K562 (cell line): ENCODE results near the gene FZD4. TPM values are rescaled to one million over a fixed set of nuclear protein-coding genes. Genes with fewer than 3 reads are reported as not detected.
A peak's percentile ranks its signal among the peaks of the same experiment; 100 is the strongest.

Source experiments
- ATAC-seq: fragments of 200-7000 bp; cut with Tn5 transposase; 3 replicates; pipeline ENCODE4 v1.9.1; 2020; ENCODE audit warnings: moderate library complexity
- BruUV-seq: library from RNA; stranded (reverse); fragments of 400-500 nt; replicated peaks from 2 replicates; lab custom pipeline; 2021; lab: Mats Ljungman, UMichigan
- CTCF ChIA-PET: fragments of 300-600 bp; formaldehyde crosslinking; extraction: SDS; loops from one replicate; lab custom pipeline; 2021; ENCODE audit warnings: low intra/inter-chr PET ratio; lab: Yijun Ruan, JAX
- POLR2A ChIA-PET: fragments of 300-600, 350-650 bp; sonication (Branson Sonifier 250); formaldehyde crosslinking; extraction: SDS; loops from one replicate; lab custom pipeline; 2021; ENCODE audit warnings: antibody characterized with exemption, inconsistent platforms; lab: Yijun Ruan, JAX
- DNase-seq, 4 experiments: peaks; one replicate each; pipeline versions ENCODE4 v3.0.0 to v3.0.0-alpha.2; 2011 to 2018; ENCODE audit warnings: low spot score in 3 of 4, mixed read lengths in 3 of 4; ENCODE audit errors: extremely low read depth in 1 of 4
- FAIRE-seq: peaks from 2 replicates; lab custom pipeline; 2011; peaks lifted over from hg19 to GRCh38; lab: Jason Lieb, UNC
- H2AFZ ChIP-seq: 2 replicates; pipeline ENCODE4 v1.6.0; 2011; ENCODE audit warnings: low read depth, low read length, control low read depth, inconsistent platforms
- H3K27ac ChIP-seq: fragments of 200-600 bp; 3 replicates; pipeline ENCODE4 v1.8.0; 2011; ENCODE audit warnings: low read depth, mild to moderate bottlenecking, control low read depth, inconsistent platforms, low read length, moderate library complexity, mixed read lengths; ENCODE audit errors: extremely low read depth
- H3K27me3 ChIP-seq, 2 experiments: fragments of 300-600 bp in 1 of 2; 2 replicates in 1 of 2; 3 replicates in 1 of 2; pipeline versions ENCODE4 v1.6.0 to v1.8.0; 2011; ENCODE audit warnings: inconsistent platforms in 2 of 2, low read length in 2 of 2, mild to moderate bottlenecking in 1 of 2, mixed read lengths in 1 of 2, moderate library complexity in 1 of 2; ENCODE audit not compliant: control insufficient read depth in 2 of 2, insufficient read depth in 2 of 2
- H3K36me3 ChIP-seq: fragments of 300-600 bp; 3 replicates; pipeline ENCODE4 v1.8.0; 2011; ENCODE audit warnings: mild to moderate bottlenecking, low read length, inconsistent platforms; ENCODE audit not compliant: control insufficient read depth, insufficient read depth
- H3K4me1 ChIP-seq, 2 experiments: fragments of 200-600 bp in 1 of 2; replicated peaks in 1 of 2; 2 replicates in 1 of 2; 3 replicates in 1 of 2; pipeline versions ENCODE4 v1.5.1 to v1.8.0; 2011; ENCODE audit warnings: inconsistent platforms in 2 of 2, low read length in 2 of 2, mild to moderate bottlenecking in 1 of 2, mixed read lengths in 1 of 2, moderate library complexity in 1 of 2; ENCODE audit not compliant: control insufficient read depth in 2 of 2, insufficient read depth in 2 of 2
- H3K4me2 ChIP-seq: 2 replicates; pipeline ENCODE4 v1.6.1; 2011; ENCODE audit warnings: low read length, control low read depth, inconsistent platforms, mixed read lengths; ENCODE audit not compliant: insufficient read depth
- H3K4me3 ChIP-seq: fragments of 200-600 bp; sonication (generic), shearing (Covaris generic); 2 replicates; pipeline ENCODE4 v1.5.1; 2016; ENCODE audit warnings: control low read depth, inconsistent platforms
- H3K79me2 ChIP-seq: fragments of 200-600 bp; 3 replicates; pipeline ENCODE4 v1.8.0; 2011; ENCODE audit warnings: low read length, inconsistent platforms; ENCODE audit not compliant: control insufficient read depth, insufficient read depth
- H3K9ac ChIP-seq, 2 experiments: 2 replicates each; pipeline versions ENCODE4 v1.6.0 to v1.6.1; 2011; ENCODE audit warnings: low read depth in 2 of 2, low read length in 2 of 2, control low read depth in 1 of 2, inconsistent platforms in 1 of 2, mild to moderate bottlenecking in 1 of 2, mixed read lengths in 1 of 2; ENCODE audit not compliant: insufficient read depth in 1 of 2
- H3K9me1 ChIP-seq: one replicate; pipeline ENCODE4 v1.6.0; 2011; ENCODE audit warnings: inconsistent platforms, mild to moderate bottlenecking, low read length, moderate library complexity; ENCODE audit not compliant: control insufficient read depth, insufficient read depth
- H3K9me3 ChIP-seq: replicated peaks from 2 replicates; pipeline ENCODE4 v1.5.1; 2011; ENCODE audit warnings: low read depth, low read length, inconsistent platforms; ENCODE audit not compliant: control insufficient read depth, insufficient read depth
- H4K20me1 ChIP-seq: replicated peaks from 2 replicates; pipeline ENCODE4 v1.6.1; 2011; ENCODE audit warnings: low read length, inconsistent platforms, mixed read lengths; ENCODE audit not compliant: control insufficient read depth, insufficient read depth
- CAMTA2 ChIP-seq: fragments of 250-450 bp; sonication (Bioruptor Pico); conservative IDR thresholded peaks from 2 replicates; pipeline ENCODE4 v1.5.1; 2022
- ETS1 ChIP-seq: conservative IDR thresholded peaks from 2 replicates; pipeline ENCODE4 v1.6.1; 2011; ENCODE audit warnings: low read depth, mild to moderate bottlenecking, low read length; ENCODE audit not compliant: control insufficient read depth
- HEY1 ChIP-seq: fragments of 250-450 bp; sonication (Bioruptor Pico); IDR thresholded peaks from 2 replicates; pipeline ENCODE4 v1.5.0; 2020; ENCODE audit warnings: mild to moderate bottlenecking, moderate library complexity, borderline replicate concordance
- HMG20A ChIP-seq: fragments of 450-650 bp; formaldehyde crosslinking; conservative IDR thresholded peaks from 2 replicates; pipeline ENCODE4 v1.4.0; 2020; ENCODE audit warnings: mild to moderate bottlenecking, mixed read lengths
- HNRNPLL ChIP-seq: fragments of 200-400 bp; formaldehyde crosslinking; IDR thresholded peaks from 2 replicates; pipeline ENCODE4 v1.6.1; 2017; ENCODE audit warnings: low read length, low read depth, mild to moderate bottlenecking; ENCODE audit not compliant: poor library complexity, severe bottlenecking
- MED1 ChIP-seq: sonication (generic); formaldehyde crosslinking; IDR thresholded peaks from 2 replicates; pipeline ENCODE4 v1.8.1; 2023; ENCODE audit warnings: missing genetic modification reagents, borderline replicate concordance
- PURB ChIP-seq: sonication (generic); formaldehyde crosslinking; IDR thresholded peaks from 2 replicates; pipeline ENCODE4 v1.9.0; 2021; ENCODE audit warnings: low read depth, mild to moderate bottlenecking, missing genetic modification reagents
- RBM17 ChIP-seq: fragments of 200-400 bp; formaldehyde crosslinking; IDR thresholded peaks from 2 replicates; pipeline ENCODE4 v1.6.1; 2017; ENCODE audit warnings: low read depth, mild to moderate bottlenecking, low read length, borderline replicate concordance
- RCOR1 ChIP-seq, 2 experiments: IDR thresholded peaks; 2 replicates each; pipeline ENCODE4 v1.6.1; 2012; ENCODE audit warnings: low read depth in 2 of 2, low read length in 2 of 2, borderline replicate concordance in 1 of 2, improper control_type of control experiment in 1 of 2
- RFX5 ChIP-seq: IDR thresholded peaks from 2 replicates; pipeline ENCODE4 v1.6.1; 2011; ENCODE audit warnings: low read depth, mild to moderate bottlenecking, improper control_type of control experiment, low read length
- TRIM28 ChIP-seq: fragments of 450-650 bp; IDR thresholded peaks from 2 replicates; pipeline ENCODE4 v1.6.1; 2017
- USF1 ChIP-seq: sonication (generic); formaldehyde crosslinking; IDR thresholded peaks from 2 replicates; pipeline ENCODE4 v1.9.0; 2022; ENCODE audit warnings: mild to moderate bottlenecking, missing genetic modification reagents
- WHSC1 ChIP-seq: IDR thresholded peaks from one replicate; pipeline ENCODE4 v1.6.1; 2012; ENCODE audit warnings: low read length, control low read depth, inconsistent platforms
- ZC3H11A ChIP-seq: IDR thresholded peaks from 2 replicates; pipeline ENCODE4 v1.6.1; 2012; ENCODE audit warnings: low read depth, low read length, improper control_type of control experiment
- ZNF77 ChIP-seq: fragments of 250-450 bp; sonication (Bioruptor Pico); IDR thresholded peaks from 2 replicates; pipeline ENCODE4 v1.5.0; 2020
- ZNF785 ChIP-seq: fragments of 250-450 bp; sonication (Bioruptor Pico); IDR thresholded peaks from 2 replicates; pipeline ENCODE4 v1.4.0; 2020; ENCODE audit warnings: mild to moderate bottlenecking
- WGBS: fragments of 100-300 bp; shearing (Covaris generic); methylation state at CpG from one replicate; pipeline ENCODE4 v1.1.6; 2016; ENCODE audit warnings: low coverage, mixed read lengths; ENCODE audit not compliant: insufficient coverage; ENCODE audit errors: missing lambda C conversion rate; 5-methylcytosine and 5-hydroxymethylcytosine counted together
- in situ Hi-C: fragments of 300-500 bp; cut with MboI; formaldehyde crosslinking; loops from 4 replicates; pipeline ENCODE4 v1.15.0; 2018; ENCODE audit warnings: inconsistent platforms, mixed read lengths
- intact Hi-C: fragments of 100-400 bp; cut with micrococcal nuclease; formaldehyde crosslinking; loops from 2 replicates; pipeline ENCODE4 v1.14.2; 2022
- polyA plus RNA-seq, 8 experiments: library from polyadenylated mRNA; depleted of rRNA in 4 of 8; stranded (reverse) in 5 of 8; unstranded in 3 of 8; fragments of >200 nt; fragmentation: Nextera tagmentation in 2 of 8; fragmentation: Illumina TruSeq in 1 of 8; extraction: Ambion mirVana in 2 of 8; extraction: Trizol in 1 of 8; gene quantifications; 2 replicates each; pipeline versions ENCODE4 v1.2.1 to v1.2.3, GENCODE V29; 2011 to 2014; ENCODE audit warnings: inconsistent platforms in 1 of 8, missing spikeins in 1 of 8
- total RNA-seq, 7 experiments: library from RNA; depleted of rRNA in 6 of 7; stranded (reverse); fragments of >200 nt in 6 of 7; fragmentation: Illumina TruSeq in 2 of 7; extraction: Trizol in 2 of 7; gene quantifications; 2 replicates each; pipeline versions ENCODE4 v1.2.1 to v1.2.3, GENCODE V29; 2011 to 2021; ENCODE audit warnings: low replicate concordance in 1 of 7

Gene FZD4
- total and polyA plus RNA-seq, 9 of the 15 experiments (the other 6 are each of a cell fraction or from before 2014, with no cell fraction given) = 1.2 to 7.9 (median 5.8) TPM

- H3K9me1 ChIP-seq = no peaks in the 10 kb centered on the region
- ATAC-seq (no peak), DNase-seq (no peak), FAIRE-seq (no peak)
- POLR2A ChIA-PET = no interaction called here
- no peaks in the 10 kb centered on the region for H3K4me1 ChIP-seq
- CTCF ChIA-PET = no interaction called here
- H3K9me3 ChIP-seq = no peaks in the 10 kb centered on the region
- H3K9ac ChIP-seq = no peak overlapping the region
- BruUV-seq = no TSS peak
- TF ChIP-seq USF1 (CRISPR knock-in tag) = no peak
- TF ChIP-seq TRIM28 = 0 out of 2 replicates have a peak, but pooled peaks have one; percentile 33
- TF ChIP-seq RBM17 = no peak
- TF ChIP-seq HNRNPLL = no peak
- TF ChIP-seq PURB = no peak
- intact Hi-C loops (loop anchor here (10.0 kb wide), 1 partner anchor 307 kb away; no protein-coding TSS in a partner anchor), in situ Hi-C loops (no loop called here)
- H4K20me1 ChIP-seq = no peaks in the 10 kb centered on the region
- no peak overlapping the region for H2AFZ ChIP-seq
- H3K27ac ChIP-seq = no peak overlapping the region
- H3K4me3 ChIP-seq = no peak overlapping the region
- no peaks in the 10 kb centered on the region for H3K27me3 ChIP-seq
- no peaks in the 10 kb centered on the region for H3K79me2 ChIP-seq
- WGBS = 0% methylated on average over 1 of the region's 1 CpG
- no peak overlapping the region for H3K4me2 ChIP-seq
- no peaks in the 10 kb centered on the region for H3K36me3 ChIP-seq
Measured at GRCh38 chr11:86912238-86912637, 43.0 kb downstream of the FZD4 start.

GRCh38 chr11:86910592-86910991 lies 44.6 kb downstream of the FZD4 start:
- no peaks in the 10 kb centered on the region for H3K79me2 ChIP-seq
- no peaks in the 10 kb centered on the region for H4K20me1 ChIP-seq
- no peaks in the 10 kb centered on the region for H3K9me1 ChIP-seq
- CTCF ChIA-PET = no interaction called here
- WGBS = 13% methylated on average over 3 of the region's 3 CpGs
- ATAC-seq (no peak), DNase-seq (no peak), FAIRE-seq (no peak)
- in situ Hi-C loops = no loop called here
- H2AFZ ChIP-seq = no peak overlapping the region
- no peak overlapping the region for H3K9ac ChIP-seq
- H3K4me1 ChIP-seq = peaks cover 0 to 4% of the 10 kb centered on the region in 2 experiments; a peak in 1 of 5 replicates
- H3K9me3 ChIP-seq = no peaks in the 10 kb centered on the region
- intact Hi-C loops = loop anchor here (10.0 kb wide), 1 partner anchor 306 kb away; no protein-coding TSS in a partner anchor
- H3K27me3 ChIP-seq = no peaks in the 10 kb centered on the region
- H3K4me2 ChIP-seq = no peak overlapping the region
- no TSS peak for BruUV-seq
- H3K36me3 ChIP-seq = no peaks in the 10 kb centered on the region
- POLR2A ChIA-PET = interaction anchor here (0.6 kb wide), 1 partner anchor 10 kb away, joined by 3 read pairs; no protein-coding TSS in a partner anchor
- H3K27ac ChIP-seq = no peak overlapping the region
- no peak overlapping the region for H3K4me3 ChIP-seq
- TF ChIP-seq RFX5 (no peak), ETS1 (no peak), RCOR1 (IDR thresholded peaks at IDR 0.05; ENCODE audit: borderline replicate concordance in 1 of 2, low read depth in 2 of 2, low read length in 2 of 2) (no peak), ZNF77 (CRISPR knock-in tag) (no peak), HMG20A (no peak), MED1 (CRISPR knock-in tag) (no peak), ZNF785 (CRISPR knock-in tag) (no peak), HEY1 (CRISPR knock-in tag) (no peak), WHSC1 (no peak), CAMTA2 (CRISPR knock-in tag) (no peak), ZC3H11A (no peak)
